HUES48 (cell line): ENCODE results near the gene VANGL1.

ENCODE experiments used
- H3K27ac ChIP-seq: one replicate; pipeline ENCODE4 v1.7.0; 2013; ENCODE audit warnings: low read depth, low read length, inconsistent platforms
- H3K27me3 ChIP-seq: 2 replicates; pipeline ENCODE4 v1.6.1; 2013; ENCODE audit warnings: mild to moderate bottlenecking, low read length; ENCODE audit not compliant: control insufficient read depth, insufficient read depth
- H3K36me3 ChIP-seq: 2 replicates; pipeline ENCODE4 v1.6.1; 2013; ENCODE audit warnings: low read length; ENCODE audit not compliant: control insufficient read depth, insufficient read depth
- H3K4me1 ChIP-seq: 2 replicates; pipeline ENCODE4 v1.6.1; 2013; ENCODE audit warnings: mild to moderate bottlenecking, low read length; ENCODE audit not compliant: control insufficient read depth, insufficient read depth
- H3K4me3 ChIP-seq: 2 replicates; pipeline ENCODE4 v1.5.1; 2013; ENCODE audit warnings: mild to moderate bottlenecking, low read depth, low read length
- H3K9ac ChIP-seq: 2 replicates; pipeline ENCODE4 v1.6.1; 2013; ENCODE audit warnings: mild to moderate bottlenecking, low read depth, low read length, moderate library complexity
- H3K9me3 ChIP-seq: 2 replicates; pipeline ENCODE4 v1.6.1; 2013; ENCODE audit warnings: low read length; ENCODE audit not compliant: control insufficient read depth, insufficient read depth

Gene VANGL1

GRCh38 chr1:115679141-115679611 lies 37.4 kb downstream of the VANGL1 start:
- no peak overlapping the region for H3K27ac ChIP-seq
- no peak overlapping the region for H3K9ac ChIP-seq
- no peaks in the 10 kb centered on the region for H3K9me3 ChIP-seq
- 0 out of 2 replicates have a peak, but pooled peaks cover 3% of the 10 kb centered on the region for H3K4me1 ChIP-seq
- H3K4me3 ChIP-seq: no peak overlapping the region
- H3K27me3 ChIP-seq: no peaks in the 10 kb centered on the region
- H3K36me3 ChIP-seq: peaks cover 18% of the 10 kb centered on the region

GRCh38 chr1:115680730-115681111 lies 39.0 kb downstream of the VANGL1 start:
- Histone ChIP-seq H3K27me3 (no peaks in the 10 kb centered on the region), H3K27ac (no peak overlapping the region), H3K4me3 (no peak overlapping the region), H3K9ac (no peak overlapping the region), H3K36me3 (peaks cover 33% of the 10 kb centered on the region), H3K4me1 (0 out of 2 replicates have a peak, but pooled peaks cover 3% of the 10 kb centered on the region), H3K9me3 (no peaks in the 10 kb centered on the region)

- Histone ChIP-seq H3K9ac (no peak overlapping the region), H3K4me3 (no peak overlapping the region), H3K4me1 (no peaks in the 10 kb centered on the region), H3K27ac (no peak overlapping the region), H3K36me3 (peaks cover 48% of the 10 kb centered on the region), H3K9me3 (no peaks in the 10 kb centered on the region), H3K27me3 (no peaks in the 10 kb centered on the region)
Observed at GRCh38 chr1:115682792-115683191, 41.0 kb downstream of the VANGL1 start.

GRCh38 chr1:115685029-115685705 lies 43.4 kb downstream of the VANGL1 start:
- no peaks in the 10 kb centered on the region for H3K9me3 ChIP-seq
- no peak overlapping the region for H3K9ac ChIP-seq
- H3K4me3 ChIP-seq: no peak overlapping the region
- no peaks in the 10 kb centered on the region for H3K4me1 ChIP-seq
- H3K27me3 ChIP-seq: no peaks in the 10 kb centered on the region
- H3K27ac ChIP-seq: no peak overlapping the region
- H3K36me3 ChIP-seq: peaks cover 52% of the 10 kb centered on the region

GRCh38 chr1:115687744-115688143 lies 46.0 kb downstream of the VANGL1 start:
- no peaks in the 10 kb centered on the region for H3K27me3 ChIP-seq
- H3K36me3 ChIP-seq: peaks cover 69% of the 10 kb centered on the region

GRCh38 chr1:115690972-115691371 lies 49.2 kb downstream of the VANGL1 start:
- Histone ChIP-seq H3K4me1 (peaks cover 10% of the 10 kb centered on the region), H3K9me3 (no peaks in the 10 kb centered on the region), H3K36me3 (peaks cover 39% of the 10 kb centered on the region), H3K9ac (no peak overlapping the region), H3K4me3 (no peak overlapping the region), H3K27ac (no peak overlapping the region), H3K27me3 (no peaks in the 10 kb centered on the region)

More at GRCh38 chr1:115687744-115688143, 46.0 kb downstream of the VANGL1 start:
- no peaks in the 10 kb centered on the region for H3K4me1 ChIP-seq
- no peak overlapping the region for H3K4me3 ChIP-seq
- no peak overlapping the region for H3K27ac ChIP-seq
- no peaks in the 10 kb centered on the region for H3K9me3 ChIP-seq
- no peak overlapping the region for H3K9ac ChIP-seq

GRCh38 chr1:115692224-115692623 lies 50.5 kb downstream of the VANGL1 start:
- no peaks in the 10 kb centered on the region for H3K9me3 ChIP-seq
- no peaks in the 10 kb centered on the region for H3K27me3 ChIP-seq
- H3K4me3 ChIP-seq: no peak overlapping the region
- no peak overlapping the region for H3K27ac ChIP-seq
- H3K9ac ChIP-seq: no peak overlapping the region
- peaks cover 29% of the 10 kb centered on the region for H3K36me3 ChIP-seq
- H3K4me1 ChIP-seq: peaks cover 10% of the 10 kb centered on the region

GRCh38 chr1:115694805-115695204 lies 53.0 kb downstream of the VANGL1 start:
- no peak overlapping the region for H3K4me3 ChIP-seq
- H3K27ac ChIP-seq: no peak overlapping the region
- H3K9ac ChIP-seq: no peak overlapping the region
- H3K36me3 ChIP-seq: peaks cover 26% of the 10 kb centered on the region
- H3K27me3 ChIP-seq: no peaks in the 10 kb centered on the region
- H3K9me3 ChIP-seq: no peaks in the 10 kb centered on the region
- peaks cover 10% of the 10 kb centered on the region for H3K4me1 ChIP-seq

GRCh38 chr1:115697619-115698018 lies 55.8 kb downstream of the VANGL1 start:
- no peaks in the 10 kb centered on the region for H3K9me3 ChIP-seq
- H3K9ac ChIP-seq: no peak overlapping the region
- H3K27ac ChIP-seq: no peak overlapping the region
- H3K27me3 ChIP-seq: no peaks in the 10 kb centered on the region
- H3K4me3 ChIP-seq: no peak overlapping the region
- no peaks in the 10 kb centered on the region for H3K36me3 ChIP-seq
- H3K4me1 ChIP-seq: peaks cover 10% of the 10 kb centered on the region

- Histone ChIP-seq H3K36me3 (no peaks in the 10 kb centered on the region), H3K9me3 (no peaks in the 10 kb centered on the region), H3K27ac (no peak overlapping the region), H3K4me3 (no peak overlapping the region), H3K4me1 (no peaks in the 10 kb centered on the region), H3K9ac (no peak overlapping the region), H3K27me3 (no peaks in the 10 kb centered on the region)
Observed at GRCh38 chr1:115701090-115701489, 59.3 kb downstream of the VANGL1 start.

GRCh38 chr1:115702959-115703358 lies 61.2 kb downstream of the VANGL1 start:
- H3K27me3 ChIP-seq: no peaks in the 10 kb centered on the region
- peaks cover 5% of the 10 kb centered on the region; the same call in 1 of the 2 replicates for H3K4me1 ChIP-seq
- H3K9me3 ChIP-seq: no peaks in the 10 kb centered on the region
- H3K27ac ChIP-seq: no peak overlapping the region
- H3K4me3 ChIP-seq: no peak overlapping the region
- no peak overlapping the region for H3K9ac ChIP-seq
- H3K36me3 ChIP-seq: no peaks in the 10 kb centered on the region
